Activated effector memory CD4-positive, alpha-beta T cell treated with anti-CD3 and anti-CD28 coated beads, Interleukin-2, amount 50 U/mL, for 16 hours (primary cell): ENCODE results near the gene TOP3A.
"Not testable (repeated sequence)": the region's sequence is repeated elsewhere in the genome, so short reads cannot be mapped to it uniquely, and the experiment has no call there.

Source experiments
- DNase-seq: peaks from one replicate; pipeline ENCODE4 v3.0.0-alpha.2; 2020

TOP3A gene, protein sequence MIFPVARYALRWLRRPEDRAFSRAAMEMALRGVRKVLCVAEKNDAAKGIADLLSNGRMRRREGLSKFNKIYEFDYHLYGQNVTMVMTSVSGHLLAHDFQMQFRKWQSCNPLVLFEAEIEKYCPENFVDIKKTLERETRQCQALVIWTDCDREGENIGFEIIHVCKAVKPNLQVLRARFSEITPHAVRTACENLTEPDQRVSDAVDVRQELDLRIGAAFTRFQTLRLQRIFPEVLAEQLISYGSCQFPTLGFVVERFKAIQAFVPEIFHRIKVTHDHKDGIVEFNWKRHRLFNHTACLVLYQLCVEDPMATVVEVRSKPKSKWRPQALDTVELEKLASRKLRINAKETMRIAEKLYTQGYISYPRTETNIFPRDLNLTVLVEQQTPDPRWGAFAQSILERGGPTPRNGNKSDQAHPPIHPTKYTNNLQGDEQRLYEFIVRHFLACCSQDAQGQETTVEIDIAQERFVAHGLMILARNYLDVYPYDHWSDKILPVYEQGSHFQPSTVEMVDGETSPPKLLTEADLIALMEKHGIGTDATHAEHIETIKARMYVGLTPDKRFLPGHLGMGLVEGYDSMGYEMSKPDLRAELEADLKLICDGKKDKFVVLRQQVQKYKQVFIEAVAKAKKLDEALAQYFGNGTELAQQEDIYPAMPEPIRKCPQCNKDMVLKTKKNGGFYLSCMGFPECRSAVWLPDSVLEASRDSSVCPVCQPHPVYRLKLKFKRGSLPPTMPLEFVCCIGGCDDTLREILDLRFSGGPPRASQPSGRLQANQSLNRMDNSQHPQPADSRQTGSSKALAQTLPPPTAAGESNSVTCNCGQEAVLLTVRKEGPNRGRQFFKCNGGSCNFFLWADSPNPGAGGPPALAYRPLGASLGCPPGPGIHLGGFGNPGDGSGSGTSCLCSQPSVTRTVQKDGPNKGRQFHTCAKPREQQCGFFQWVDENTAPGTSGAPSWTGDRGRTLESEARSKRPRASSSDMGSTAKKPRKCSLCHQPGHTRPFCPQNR

DNA sequence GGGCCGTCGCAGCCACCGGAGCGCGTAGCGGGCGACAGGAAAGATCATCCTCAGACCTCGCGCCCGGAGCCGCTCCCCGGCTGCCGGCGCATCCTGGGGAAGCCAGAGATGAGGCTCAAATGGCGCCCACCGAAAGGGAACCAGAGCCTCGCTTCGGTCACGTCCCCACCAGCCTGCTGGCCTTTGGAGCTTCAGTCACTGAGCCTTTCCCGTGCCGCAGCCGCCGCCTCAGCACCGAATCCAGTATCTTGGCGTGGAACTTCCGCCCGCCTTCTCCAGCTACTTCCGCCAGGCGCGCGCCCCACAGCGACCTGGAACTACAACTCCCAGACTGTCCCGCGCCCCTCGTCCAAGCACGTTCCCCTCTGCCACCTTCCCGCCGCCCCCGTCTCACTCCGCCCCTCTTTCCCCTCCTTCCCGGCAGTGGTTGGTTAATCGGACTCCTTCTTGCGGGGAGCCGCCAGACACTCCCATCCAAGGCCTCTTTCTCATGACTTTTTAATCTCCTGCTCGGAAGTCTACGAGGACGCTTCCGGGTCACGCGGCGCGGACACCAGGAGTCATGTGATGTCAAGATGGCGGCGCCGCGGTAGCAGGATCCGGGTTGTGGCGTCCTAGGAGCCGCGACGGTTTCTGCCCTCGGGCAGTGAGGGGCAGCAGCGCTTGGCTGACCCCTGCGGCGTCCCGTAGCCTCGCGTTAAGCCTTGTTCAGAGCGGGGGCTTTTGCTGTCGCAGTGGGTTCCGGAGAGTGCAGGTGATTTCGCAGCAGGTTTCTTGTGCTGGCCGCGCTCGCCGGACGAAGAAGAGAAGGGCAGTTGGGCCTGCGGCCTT, at the start of gene TOP3A, which contains the start of gene SMCR8:
Gene TOP3A, minus strand, starts transcription at position 264 of the 831 bp plus-strand sequence. Its CDS starts 216 bp downstream, at position 48.
Gene SMCR8, plus strand, starts transcription at position 563 of the 831 bp plus-strand sequence. CDS start 497 bp downstream, outside the sequence.
- DNase-seq, result peak; percentile 99

DNA sequence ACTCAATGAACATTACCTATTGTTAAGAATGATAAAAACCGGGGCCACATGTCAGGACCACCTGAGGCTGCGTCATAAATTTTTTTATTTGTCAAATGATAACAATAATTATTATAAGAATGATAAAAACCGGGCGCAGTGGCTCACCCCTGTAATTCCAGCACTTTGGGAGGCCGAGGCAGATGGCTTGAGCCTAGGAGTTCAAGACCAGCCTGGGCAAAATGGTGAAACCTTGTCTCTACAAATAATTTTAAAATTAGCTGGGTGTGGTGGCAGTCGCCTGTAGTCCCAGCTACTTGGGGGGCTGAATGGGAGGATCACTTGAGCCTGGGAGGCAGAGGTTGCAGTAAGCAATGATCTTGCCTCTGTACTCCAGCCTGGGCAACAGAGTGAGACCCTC, 49.4 kb upstream of the TOP3A start:
- no peak for DNase-seq

DNA sequence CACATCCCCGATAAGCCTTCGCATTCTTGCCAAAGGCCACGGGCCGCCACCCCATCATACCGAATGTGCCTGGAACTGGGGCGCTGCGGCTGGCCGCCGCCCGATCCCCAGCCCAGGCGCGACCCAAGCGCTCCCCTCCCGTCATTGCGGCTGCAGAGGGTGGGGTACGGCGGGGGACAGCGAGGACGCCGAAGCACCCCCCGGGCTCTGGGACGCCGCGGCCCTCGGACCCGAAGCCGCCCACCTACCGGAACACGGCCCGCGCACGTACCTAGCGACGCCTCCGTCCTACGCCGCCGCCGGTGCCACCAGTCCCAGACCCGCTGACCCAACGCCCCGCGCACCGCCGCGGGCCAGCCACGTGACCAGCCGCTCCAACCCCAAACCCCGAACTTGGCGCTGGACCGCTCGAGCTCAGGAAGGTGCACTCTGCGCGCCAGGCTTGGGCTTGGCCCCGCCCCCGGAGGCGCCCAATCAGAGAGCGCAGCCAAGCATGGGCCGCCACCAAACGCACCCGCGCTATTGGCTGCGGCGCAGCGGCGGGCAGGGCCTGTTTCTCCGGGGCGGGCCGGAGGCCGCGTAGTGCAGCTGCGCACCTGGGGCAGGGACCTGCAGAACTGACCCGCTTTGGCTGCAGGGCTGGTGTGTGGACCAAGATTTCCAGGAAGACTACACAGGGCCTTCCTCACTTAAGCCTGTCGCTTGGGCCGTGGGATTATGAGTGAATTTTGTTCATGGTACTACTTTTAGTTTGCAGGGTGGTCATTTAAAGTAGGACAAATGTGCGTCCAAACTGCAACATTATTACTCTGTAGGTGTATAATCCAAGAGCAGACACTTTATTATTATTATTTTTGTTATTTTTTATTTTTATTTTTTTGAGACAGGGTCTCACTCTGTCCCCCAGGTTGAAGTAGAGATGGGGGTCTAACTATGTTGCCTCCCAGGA, 48.6 kb upstream of the TOP3A start, which contains the start of gene SHMT1:
Gene SHMT1, minus strand, starts transcription at position 450 of the 949 bp plus-strand sequence. CDS start 7,569 bp downstream, outside the sequence.
- peak; percentile 97 for DNase-seq

DNA sequence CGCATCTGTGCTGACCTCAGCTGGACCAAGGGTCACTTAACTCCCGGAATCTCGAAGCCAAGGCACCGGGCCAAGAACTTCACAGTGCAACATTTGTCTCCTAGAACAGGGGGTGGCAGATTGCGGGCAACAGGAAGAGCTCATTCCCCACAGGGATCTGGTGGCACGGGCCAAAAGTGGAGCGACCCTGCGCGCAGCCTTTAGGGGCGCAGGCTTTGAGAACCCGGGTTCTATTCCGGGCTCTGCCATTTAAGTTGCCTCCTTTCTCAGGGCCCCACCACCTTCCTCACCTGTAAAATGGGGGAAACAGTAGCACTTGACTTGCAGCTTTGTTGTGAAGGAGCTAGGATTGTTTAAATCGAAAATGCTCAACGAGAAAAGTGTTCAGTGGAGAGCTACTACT, 47.9 kb upstream of the TOP3A start:
- no peak for DNase-seq

DNA sequence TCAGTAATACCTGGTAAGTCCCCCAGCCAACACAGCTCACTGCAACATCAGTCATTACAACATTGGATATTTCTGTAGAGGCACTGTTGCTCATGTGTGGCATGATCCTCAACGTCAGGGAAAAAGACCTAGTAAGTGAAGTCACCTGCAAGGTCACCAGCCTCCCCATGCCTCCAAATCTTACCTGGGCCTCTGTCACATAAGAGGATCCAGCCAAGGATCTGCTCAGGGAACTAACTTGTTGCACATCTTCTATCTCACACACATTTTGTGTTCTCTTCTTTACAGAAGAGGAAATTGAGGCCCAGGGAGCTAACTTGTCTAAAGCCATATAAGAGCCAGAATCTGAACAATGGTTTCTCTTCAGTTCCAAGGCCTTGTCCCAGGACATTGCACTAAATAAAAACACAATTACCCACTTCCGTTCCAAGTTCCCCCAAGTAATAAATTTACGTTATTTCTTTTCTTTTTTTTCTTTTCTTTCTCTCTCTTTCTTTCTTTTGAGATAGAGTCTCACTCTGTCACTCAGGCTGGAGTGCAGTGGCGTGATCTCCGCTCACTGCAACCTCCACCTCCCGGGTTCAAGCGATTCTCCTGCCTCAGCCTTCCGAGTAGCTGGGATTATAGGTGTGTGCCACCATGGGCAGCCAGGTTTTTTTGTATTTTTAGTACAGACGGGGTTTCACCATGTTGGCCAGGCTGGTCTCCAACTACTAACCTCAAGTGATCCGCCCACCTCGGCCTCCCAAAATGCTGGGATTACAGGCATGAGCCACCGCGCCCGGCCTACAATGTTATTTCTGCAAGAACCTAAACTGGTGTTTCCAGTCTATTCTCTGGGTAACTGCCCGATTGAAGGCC, 47.3 kb upstream of the TOP3A start:
- no peak for DNase-seq

DNA sequence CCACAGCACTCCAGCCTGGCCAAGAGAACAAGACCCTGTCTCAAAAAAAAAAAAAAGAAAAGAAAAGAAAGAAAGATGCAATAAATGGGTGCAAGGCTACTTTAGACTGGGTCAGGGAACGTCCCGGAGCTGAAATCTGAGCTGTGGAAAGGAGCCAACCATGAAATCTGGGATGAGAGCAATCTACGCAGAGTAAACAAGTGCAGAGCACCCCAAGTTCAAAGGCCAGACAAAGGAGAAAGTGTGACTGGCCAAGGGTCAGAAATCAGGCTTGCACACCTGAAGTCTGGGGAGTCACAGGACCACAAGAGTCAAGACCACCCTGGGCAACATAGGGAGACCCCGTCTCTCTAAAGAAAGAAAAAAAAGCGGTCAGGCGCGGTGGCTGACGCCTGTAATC, 45.7 kb upstream of the TOP3A start:
- no peak for DNase-seq

DNA sequence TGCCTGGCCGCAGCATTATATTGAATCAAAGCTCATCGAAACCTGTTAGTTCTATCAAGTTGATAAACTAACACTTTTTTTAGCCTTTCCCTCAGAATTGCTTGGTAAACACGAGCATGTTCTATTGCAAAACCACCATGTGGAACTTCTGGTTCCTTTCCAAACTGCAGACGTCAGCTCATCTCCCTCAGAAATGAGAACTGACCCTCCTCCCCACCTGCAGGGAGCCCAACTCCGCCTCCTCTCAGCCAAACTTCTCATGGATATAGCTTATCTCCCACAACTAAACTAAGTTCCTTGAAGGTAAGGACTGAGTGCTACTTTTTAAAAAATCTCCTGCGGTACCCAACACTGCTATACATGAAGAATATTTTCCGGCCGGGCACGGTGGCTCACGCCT, 41.8 kb upstream of the TOP3A start:
- no peak for DNase-seq

DNA sequence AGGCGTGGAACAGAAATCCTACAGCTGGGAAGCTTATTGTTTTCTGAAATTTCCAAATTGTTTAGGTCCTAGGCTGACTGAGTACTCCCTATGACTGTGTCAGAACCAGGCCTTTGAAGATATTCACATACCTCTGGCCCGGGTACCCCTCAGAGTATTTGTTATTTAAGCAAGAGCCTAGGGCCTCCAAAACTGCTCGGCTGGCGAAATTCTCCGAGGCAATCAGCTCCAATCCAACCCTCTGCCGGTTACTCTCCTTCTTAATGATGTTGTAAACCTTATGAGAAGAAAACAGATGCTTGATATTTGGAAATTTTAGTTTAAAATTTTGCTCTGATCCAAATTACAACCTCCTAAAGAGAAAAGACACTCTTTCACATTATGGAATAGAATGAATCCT, 38.7 kb upstream of the TOP3A start:
- DNase-seq, result no peak

DNA sequence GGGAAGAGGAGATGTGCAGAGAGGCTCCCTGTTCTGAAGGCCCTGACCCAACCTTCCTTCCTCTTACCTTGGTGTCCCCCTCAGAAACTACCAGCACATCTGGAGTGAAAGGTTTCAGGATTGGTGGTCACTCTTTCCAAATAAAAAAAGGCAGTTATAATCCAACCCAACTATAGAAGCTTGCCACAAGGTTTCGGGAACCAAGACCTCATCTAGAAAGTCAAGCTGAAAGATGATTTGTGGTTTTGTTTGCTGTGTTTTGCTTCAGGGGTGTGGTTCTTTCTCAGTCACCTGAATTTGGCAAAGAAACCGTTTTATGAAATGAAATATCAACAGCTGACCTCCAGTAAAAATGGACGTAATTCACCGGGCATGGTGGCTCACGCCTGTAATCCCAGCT, 29.2 kb upstream of the TOP3A start:
- no peak for DNase-seq

DNA sequence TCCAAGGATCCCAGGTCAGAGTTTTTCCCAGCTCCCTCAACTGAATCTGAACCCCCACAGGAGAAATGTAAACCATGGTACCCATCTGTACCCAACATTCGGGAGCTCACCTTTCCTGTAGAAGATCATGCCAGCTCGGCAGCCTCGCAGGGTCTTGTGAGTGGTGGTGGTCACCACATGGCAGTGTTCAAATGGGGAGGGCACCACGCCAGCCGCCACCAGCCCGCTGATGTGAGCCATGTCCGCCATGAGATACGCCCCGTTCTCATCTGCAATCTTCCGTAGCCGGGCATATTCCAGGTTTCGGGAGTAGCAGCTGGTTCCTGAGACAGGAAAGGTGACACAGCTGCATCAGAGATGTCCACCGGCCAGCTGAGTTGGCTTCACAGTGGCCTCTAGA, 25.1 kb upstream of the TOP3A start:
- no peak for DNase-seq

DNA sequence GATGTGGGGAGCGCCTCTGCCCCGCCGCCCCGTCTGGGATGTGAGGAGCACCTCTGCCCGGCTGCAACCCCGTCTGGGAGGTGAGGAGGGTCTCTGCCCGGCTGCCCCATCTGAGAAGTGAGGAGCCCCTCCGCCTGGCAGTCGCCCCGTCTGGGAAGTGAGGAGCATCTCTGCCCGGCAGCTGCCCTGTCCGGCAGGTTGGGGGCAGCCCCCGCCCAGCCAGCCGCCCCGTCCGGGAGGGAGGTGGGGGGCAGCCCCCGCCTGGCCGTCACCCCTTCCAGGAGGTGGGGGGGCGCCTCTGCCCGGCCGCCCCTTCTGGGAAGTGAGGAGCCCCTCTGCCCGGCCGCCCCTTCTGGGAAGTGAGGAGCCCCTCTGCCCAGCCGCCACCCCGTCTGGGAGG, 23.4 kb upstream of the TOP3A start:
- DNase-seq, result not testable (repeated sequence)

DNA sequence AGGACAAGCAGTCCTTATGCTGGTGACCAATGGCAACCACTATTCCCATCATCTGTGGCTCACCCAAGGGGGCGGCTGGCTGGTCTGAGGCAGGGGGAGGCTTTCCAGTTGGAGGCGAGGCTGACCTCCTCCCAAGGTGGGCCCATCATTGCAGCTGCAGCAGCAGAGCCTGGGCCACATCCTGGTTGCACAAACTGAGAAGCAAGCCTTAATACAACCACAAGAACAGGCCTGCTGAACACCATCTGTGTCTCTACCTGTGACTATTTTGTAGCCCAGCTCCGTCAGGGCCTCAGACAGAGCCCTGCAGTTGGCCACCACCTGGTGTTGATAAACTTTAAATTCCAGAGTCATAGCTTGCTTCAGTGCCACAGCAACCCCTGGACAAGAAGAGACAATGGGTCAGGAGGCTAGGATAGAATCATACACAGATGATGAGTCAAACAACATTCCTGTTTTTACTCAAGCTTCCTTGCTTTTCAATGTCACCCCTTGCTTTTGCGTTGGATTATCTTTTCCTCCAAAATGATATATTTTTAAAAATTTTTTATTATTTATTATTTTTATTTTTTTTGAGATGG, 18.2 kb upstream of the TOP3A start:
- no peak for DNase-seq

DNA sequence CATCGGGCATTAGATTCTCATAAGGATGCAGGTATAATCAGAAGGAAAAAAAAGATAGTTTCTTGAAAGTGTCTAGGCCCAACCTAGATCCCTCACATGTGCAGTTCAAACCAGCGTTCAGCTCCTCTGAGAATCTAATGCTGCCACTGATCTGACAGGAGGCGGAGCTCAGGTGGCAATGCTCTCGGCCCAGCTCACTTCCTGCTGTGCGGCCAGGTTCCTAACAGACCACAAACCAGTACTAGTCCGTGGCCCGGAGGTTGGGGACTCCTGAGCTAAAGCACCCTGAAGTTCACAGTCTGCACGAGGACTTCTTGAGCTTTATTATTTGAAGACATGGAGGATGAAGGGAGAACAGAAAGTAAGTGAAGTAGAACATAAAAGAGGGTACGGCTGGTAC, 17.1 kb upstream of the TOP3A start:
- DNase-seq, result no peak

DNA sequence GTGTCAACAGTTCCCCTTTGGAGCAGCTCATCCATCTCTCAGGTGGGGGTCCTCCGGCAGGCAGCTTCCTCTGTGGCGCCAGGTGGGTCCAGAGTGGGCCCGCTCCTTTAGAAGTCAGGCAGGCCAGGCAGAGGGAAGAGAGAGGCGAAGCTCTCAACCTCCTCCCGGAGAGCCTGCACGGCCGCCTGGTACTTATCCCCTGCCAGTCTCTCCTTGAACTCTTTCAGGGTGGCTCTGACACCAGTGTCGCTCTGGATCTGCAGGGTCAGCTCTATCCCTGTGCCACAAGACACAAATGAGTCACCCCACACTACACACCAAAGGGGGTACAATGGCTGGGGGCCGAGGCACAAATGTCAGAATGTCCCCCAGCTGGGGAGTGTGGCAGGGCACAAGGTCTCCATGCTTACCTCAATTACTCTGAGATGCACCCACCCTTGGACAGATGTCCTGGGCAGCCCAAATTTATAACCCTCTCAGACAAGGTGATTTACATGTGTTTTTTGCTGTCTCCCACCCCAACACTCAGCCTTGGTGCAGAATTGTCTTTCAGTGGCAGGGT, 13.9 kb upstream of the TOP3A start:
- DNase-seq, result no peak

DNA sequence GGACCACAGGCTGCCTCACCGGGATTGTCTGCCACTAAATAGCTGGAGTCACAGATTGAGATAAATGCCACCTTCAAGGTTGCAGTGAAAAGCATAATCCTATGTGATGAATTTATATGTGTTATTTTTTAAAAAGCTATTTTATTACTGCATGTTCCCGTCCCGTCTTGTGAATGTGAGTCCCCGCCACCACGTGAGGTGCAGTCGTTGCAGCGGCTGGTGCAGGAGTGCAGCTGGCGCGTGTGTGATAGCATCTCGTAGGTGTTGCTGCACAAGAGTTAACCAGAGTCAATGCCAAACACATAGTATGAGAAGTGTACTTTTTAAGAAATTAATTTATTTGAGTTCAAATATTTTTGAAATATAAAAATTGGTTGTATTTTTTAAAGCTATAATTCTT, 12.8 kb upstream of the TOP3A start:
- DNase-seq, result no peak

DNA sequence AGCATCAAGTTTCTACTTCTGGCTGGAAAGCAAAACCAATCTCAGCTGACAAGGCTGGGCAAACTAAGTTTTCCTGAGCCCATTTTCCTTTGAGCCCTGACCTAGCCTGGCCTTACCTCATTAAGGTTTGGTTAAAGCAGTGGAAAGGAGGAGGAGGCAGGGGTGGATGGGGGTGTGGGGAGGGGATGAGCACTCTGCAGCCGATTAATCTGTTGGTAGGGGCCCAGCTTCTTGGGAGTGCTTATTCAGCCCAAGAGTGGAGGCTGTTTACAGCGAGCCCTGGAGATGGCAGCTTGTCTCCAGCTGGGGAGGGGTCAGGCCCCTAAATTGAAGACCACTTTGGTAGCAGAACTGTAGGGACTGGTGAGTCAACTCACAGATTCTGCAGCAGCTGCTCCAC, 12.3 kb upstream of the TOP3A start:
- no peak for DNase-seq

DNA sequence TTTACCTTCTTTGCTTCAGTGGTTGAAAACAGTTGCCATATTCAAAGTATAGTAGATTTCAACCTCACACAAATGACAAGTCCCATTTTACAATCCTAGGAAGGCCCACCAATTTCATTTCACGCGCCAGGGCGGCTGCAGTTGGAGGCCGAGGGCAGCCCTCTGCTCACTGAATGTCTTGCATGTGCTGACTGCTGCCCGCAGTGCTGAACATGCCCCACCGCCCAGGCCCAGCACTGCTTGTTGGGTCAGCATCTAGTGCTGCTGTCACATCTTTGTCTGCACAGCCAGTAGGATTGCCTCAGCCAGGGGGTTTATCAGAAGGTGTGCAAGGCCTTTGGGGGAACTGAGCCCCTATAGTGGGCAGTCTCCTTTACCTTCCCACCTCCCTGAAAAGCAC, 11.8 kb upstream of the TOP3A start:
- DNase-seq, result no peak

DNA sequence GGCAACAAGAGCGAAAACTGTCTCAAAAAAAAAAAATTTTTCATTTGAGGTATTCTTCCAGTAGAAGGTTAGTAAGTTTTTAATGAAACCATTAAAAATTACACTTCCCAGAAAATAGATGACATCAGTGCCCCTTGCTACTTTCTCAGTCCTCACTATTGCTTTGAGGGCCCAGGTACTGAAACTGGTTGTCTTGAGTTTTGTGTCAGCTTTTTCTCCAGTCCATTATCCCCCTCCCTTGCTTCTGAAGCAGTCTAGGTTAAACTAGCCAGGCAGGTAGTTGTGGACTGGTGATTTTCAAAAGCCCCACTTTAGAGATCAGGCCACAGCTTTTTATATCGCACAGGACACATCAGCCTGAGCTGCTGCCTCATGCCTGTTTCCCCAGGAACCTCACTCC, 11.2 kb upstream of the TOP3A start:
- DNase-seq, result no peak
